GM23338 (cell line): ENCODE results near the gene WWOX. TPM values are rescaled to one million over a fixed set of nuclear protein-coding genes. Genes with fewer than 3 reads are reported as not detected.

Source experiments
- ATAC-seq: fragments of 200-7000 bp; cut with Tn5 transposase; 3 replicates; pipeline ENCODE4 v1.9.1; 2020
- DNase-seq: peaks from one replicate; pipeline ENCODE4 v3.0.0-alpha.2; 2015; ENCODE audit warnings: low spot score
- H2AFZ ChIP-seq: fragments of 200-600 bp; sonication (generic); 2 replicates; pipeline ENCODE4 v1.8.0; 2016; ENCODE audit warnings: antibody characterized with exemption, mild to moderate bottlenecking, moderate library complexity
- H3F3A ChIP-seq: fragments of 200-600 bp; sonication (generic); replicated peaks from 2 replicates; pipeline ENCODE4 v1.8.0; 2017; ENCODE audit warnings: antibody characterized with exemption, mixed run types, low read depth
- H3K27ac ChIP-seq: fragments of 200-600 bp; sonication (generic); 2 replicates; pipeline ENCODE4 v1.6.1; 2016; ENCODE audit warnings: low read depth
- H3K27me3 ChIP-seq: fragments of 200-600 bp; sonication (generic); 2 replicates; pipeline ENCODE4 v1.8.0; 2016; ENCODE audit warnings: mild to moderate bottlenecking, mixed run types, moderate library complexity; ENCODE audit not compliant: insufficient read depth
- H3K36me3 ChIP-seq: fragments of 200-600 bp; sonication (generic); 2 replicates; pipeline ENCODE4 v1.8.0; 2016; ENCODE audit warnings: mild to moderate bottlenecking; ENCODE audit not compliant: insufficient read depth
- H3K4me1 ChIP-seq: fragments of 200-600 bp; sonication (generic); 2 replicates; pipeline ENCODE4 v1.8.0; 2016; ENCODE audit warnings: mild to moderate bottlenecking, moderate library complexity; ENCODE audit not compliant: insufficient read depth
- H3K4me2 ChIP-seq: fragments of 200-600 bp; sonication (generic); 2 replicates; pipeline ENCODE4 v1.7.1; 2017; ENCODE audit warnings: mixed run types
- H3K4me3 ChIP-seq: fragments of 200-600 bp; sonication (generic); 2 replicates; pipeline ENCODE4 v1.6.1; 2016; ENCODE audit warnings: mixed run types
- H3K79me2 ChIP-seq: fragments of 200-600 bp; sonication (generic); replicated peaks from 2 replicates; pipeline ENCODE4 v1.8.0; 2017; ENCODE audit warnings: mild to moderate bottlenecking; ENCODE audit not compliant: insufficient read depth
- H3K9me2 ChIP-seq: fragments of 200-600 bp; sonication (generic); 2 replicates; pipeline ENCODE4 v1.8.0; 2017; ENCODE audit not compliant: insufficient read depth
- H4K20me1 ChIP-seq: fragments of 200-600 bp; sonication (generic); replicated peaks from 2 replicates; pipeline ENCODE4 v1.8.0; 2017; ENCODE audit warnings: mild to moderate bottlenecking; ENCODE audit not compliant: insufficient read depth
- H3K27ac Mint-ChIP-seq: 2 replicates; pipeline ENCODE4 v1.8.0; 2020; ENCODE audit warnings: inconsistent platforms, mild to moderate bottlenecking, moderate library complexity, mixed read lengths
- H3K27me3 Mint-ChIP-seq: 3 replicates; pipeline ENCODE4 v1.8.0; 2022; ENCODE audit warnings: low read depth, mild to moderate bottlenecking, moderate library complexity, mixed read lengths, inconsistent platforms; ENCODE audit not compliant: insufficient read depth, poor library complexity
- H3K36me3 Mint-ChIP-seq: 3 replicates; pipeline ENCODE4 v1.8.0; 2021; ENCODE audit warnings: low read depth, mild to moderate bottlenecking, inconsistent platforms, moderate library complexity, mixed read lengths
- H3K4me1 Mint-ChIP-seq: 3 replicates; pipeline ENCODE4 v1.8.0; 2020; ENCODE audit warnings: mild to moderate bottlenecking, inconsistent platforms, mixed read lengths
- H3K4me3 Mint-ChIP-seq: 3 replicates; pipeline ENCODE4 v1.8.0; 2021; ENCODE audit warnings: moderate library complexity, mild to moderate bottlenecking, inconsistent platforms, mixed read lengths
- H3K9me3 Mint-ChIP-seq: 3 replicates; pipeline ENCODE4 v1.8.0; 2020; ENCODE audit warnings: moderate library complexity, mild to moderate bottlenecking, inconsistent platforms, mixed read lengths
- CREB1 ChIP-seq: fragments of 250-450 bp; sonication (Bioruptor Pico); IDR thresholded peaks from 2 replicates; pipeline ENCODE4 v1.5.0; 2020; ENCODE audit warnings: low read depth, mild to moderate bottlenecking, moderate library complexity
- EZH2 ChIP-seq: fragments of 200-600 bp; sonication (generic); IDR thresholded peaks from one replicate; pipeline ENCODE4 v1.8.0; 2017; ENCODE audit warnings: antibody characterized with exemption, mild to moderate bottlenecking, low read depth; ENCODE audit not compliant: unreplicated experiment
- EZH2phosphoT487 ChIP-seq: fragments of 200-600 bp; sonication (generic); IDR thresholded peaks from one replicate; pipeline ENCODE4 v1.8.1; 2018; ENCODE audit warnings: antibody characterized with exemption; ENCODE audit not compliant: unreplicated experiment
- JUNB ChIP-seq: IDR thresholded peaks from one replicate; pipeline ENCODE4 v1.6.1; 2016; ENCODE audit warnings: antibody characterized with exemption; ENCODE audit not compliant: unreplicated experiment
- STAT1 ChIP-seq: IDR thresholded peaks from one replicate; pipeline ENCODE4 v1.6.1; 2016; ENCODE audit warnings: antibody characterized with exemption; ENCODE audit not compliant: unreplicated experiment
- ZNF114 ChIP-seq: fragments of 250-450 bp; sonication (Bioruptor Pico); IDR thresholded peaks from 2 replicates; pipeline ENCODE4 v1.5.0; 2020; ENCODE audit warnings: mild to moderate bottlenecking, moderate library complexity
- ZNF331 ChIP-seq: fragments of 250-450 bp; sonication (Bioruptor Pico); IDR thresholded peaks from 2 replicates; pipeline ENCODE4 v1.5.0; 2020; ENCODE audit warnings: low read depth, mild to moderate bottlenecking, moderate library complexity
- polyA plus RNA-seq: library from polyadenylated mRNA; unstranded; fragments of >200 nt; fragmentation: Nextera tagmentation; extraction: Ambion mirVana; gene quantifications from 2 replicates; pipeline ENCODE4 v1.2.1, GENCODE V29; 2016
- total RNA-seq: library from RNA; depleted of rRNA; stranded (reverse); fragments of >200 nt; shearing (Covaris generic); gene quantifications from 2 replicates; pipeline ENCODE4 v1.2.3, GENCODE V29; 2014
- TF ChIP-seq, protein P1 (sequence below): IDR thresholded peaks from one replicate; pipeline ENCODE4 v1.6.1; 2018; ENCODE audit warnings: antibody characterized with exemption; ENCODE audit not compliant: unreplicated experiment
- TF ChIP-seq, protein P2 (sequence below): fragments of 250-450 bp; sonication (Bioruptor Pico); IDR thresholded peaks from 2 replicates; pipeline ENCODE4 v1.5.0; 2020; ENCODE audit warnings: mild to moderate bottlenecking, moderate library complexity
- TF ChIP-seq, protein P3 (sequence below), 2 experiments: fragments of 200-600 bp in 1 of 2; sonication (generic) in 1 of 2; conservative IDR thresholded peaks; 2 replicates each; pipeline versions ENCODE4 v1.5.1 to v1.6.1; 2016 to 2017; ENCODE audit warnings: antibody characterized with exemption in 2 of 2, low read depth in 2 of 2, mild to moderate bottlenecking in 2 of 2, moderate library complexity in 1 of 2

Gene WWOX
- total and polyA plus RNA-seq, 2 experiments from 2014 or later: 10.0 to 19.3 TPM

DNA sequence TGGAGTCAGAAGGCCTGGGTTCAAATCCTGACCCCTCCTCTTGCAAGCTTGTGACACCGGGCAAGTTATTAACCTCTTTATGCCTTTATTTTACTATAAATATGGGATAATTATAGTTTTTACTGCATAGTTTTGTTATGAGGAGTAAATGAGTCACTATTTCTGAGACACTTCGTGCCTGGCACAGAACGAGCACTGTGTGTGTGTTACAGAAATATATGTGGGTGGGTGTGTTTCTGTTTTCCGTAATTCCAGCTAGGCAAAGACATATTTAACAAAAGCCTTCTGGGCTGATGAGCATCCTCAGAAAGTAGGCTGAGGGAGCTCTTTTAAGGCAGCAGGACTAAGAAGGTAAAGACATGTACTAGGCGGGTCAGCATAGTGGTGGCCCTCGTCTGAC is 1083.2 kb downstream of the WWOX start (continued):
- TF ChIP-seq, protein P1, sequence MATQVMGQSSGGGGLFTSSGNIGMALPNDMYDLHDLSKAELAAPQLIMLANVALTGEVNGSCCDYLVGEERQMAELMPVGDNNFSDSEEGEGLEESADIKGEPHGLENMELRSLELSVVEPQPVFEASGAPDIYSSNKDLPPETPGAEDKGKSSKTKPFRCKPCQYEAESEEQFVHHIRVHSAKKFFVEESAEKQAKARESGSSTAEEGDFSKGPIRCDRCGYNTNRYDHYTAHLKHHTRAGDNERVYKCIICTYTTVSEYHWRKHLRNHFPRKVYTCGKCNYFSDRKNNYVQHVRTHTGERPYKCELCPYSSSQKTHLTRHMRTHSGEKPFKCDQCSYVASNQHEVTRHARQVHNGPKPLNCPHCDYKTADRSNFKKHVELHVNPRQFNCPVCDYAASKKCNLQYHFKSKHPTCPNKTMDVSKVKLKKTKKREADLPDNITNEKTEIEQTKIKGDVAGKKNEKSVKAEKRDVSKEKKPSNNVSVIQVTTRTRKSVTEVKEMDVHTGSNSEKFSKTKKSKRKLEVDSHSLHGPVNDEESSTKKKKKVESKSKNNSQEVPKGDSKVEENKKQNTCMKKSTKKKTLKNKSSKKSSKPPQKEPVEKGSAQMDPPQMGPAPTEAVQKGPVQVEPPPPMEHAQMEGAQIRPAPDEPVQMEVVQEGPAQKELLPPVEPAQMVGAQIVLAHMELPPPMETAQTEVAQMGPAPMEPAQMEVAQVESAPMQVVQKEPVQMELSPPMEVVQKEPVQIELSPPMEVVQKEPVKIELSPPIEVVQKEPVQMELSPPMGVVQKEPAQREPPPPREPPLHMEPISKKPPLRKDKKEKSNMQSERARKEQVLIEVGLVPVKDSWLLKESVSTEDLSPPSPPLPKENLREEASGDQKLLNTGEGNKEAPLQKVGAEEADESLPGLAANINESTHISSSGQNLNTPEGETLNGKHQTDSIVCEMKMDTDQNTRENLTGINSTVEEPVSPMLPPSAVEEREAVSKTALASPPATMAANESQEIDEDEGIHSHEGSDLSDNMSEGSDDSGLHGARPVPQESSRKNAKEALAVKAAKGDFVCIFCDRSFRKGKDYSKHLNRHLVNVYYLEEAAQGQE: no peak

DNA sequence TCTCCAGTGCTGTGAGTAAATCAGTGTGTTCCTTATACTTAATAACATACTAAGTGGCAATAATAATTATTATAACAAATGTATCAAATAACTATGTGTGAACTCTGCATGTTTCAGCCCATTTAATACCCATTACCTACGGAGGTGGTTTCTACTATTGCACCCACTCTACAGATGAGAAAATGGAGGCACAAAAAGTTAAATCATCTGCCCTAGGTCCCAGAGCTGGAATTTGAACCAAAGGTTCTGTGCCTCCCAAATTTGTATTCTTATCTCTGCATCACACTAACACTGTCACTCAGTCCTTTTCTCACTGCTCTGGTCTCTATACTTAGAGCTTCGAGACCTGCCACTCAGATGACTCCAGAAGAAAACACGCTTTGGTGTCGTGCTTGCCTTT is 1084.1 kb downstream of the WWOX start:
- no peak overlapping the region for H3K4me3 ChIP-seq
- Mint-ChIP-seq H3K9me3 (peaks cover 6% of the 10 kb centered on the region; the same call in 2 of the 3 replicates), H3K36me3 (no peaks in the 10 kb centered on the region; the same call in 2 of the 3 replicates), H3K27me3 (peaks cover 4% of the 10 kb centered on the region), H3K4me1 (peaks cover 13% of the 10 kb centered on the region), H3K4me3 (no peak overlapping the region), H3K27ac (no peak overlapping the region)
- peaks cover 14% of the 10 kb centered on the region for H3K4me1 ChIP-seq
- H3K9me2 ChIP-seq: no peaks in the 10 kb centered on the region
- no peaks in the 10 kb centered on the region for H3K27me3 ChIP-seq
- ATAC-seq (no peak), DNase-seq (no peak)
- no peaks in the 10 kb centered on the region for H3K79me2 ChIP-seq
- no peaks in the 10 kb centered on the region for H4K20me1 ChIP-seq
- H3K4me2 ChIP-seq: no peak overlapping the region
- H3K36me3 ChIP-seq: no peaks in the 10 kb centered on the region
- no peak overlapping the region for H2AFZ ChIP-seq
- H3K27ac ChIP-seq: no peak overlapping the region
- H3F3A ChIP-seq: no peaks in the 10 kb centered on the region; the same call in 1 of the 2 replicates
- TF ChIP-seq, protein P1: no peak
- TF ChIP-seq JUNB (no peak), EZH2 (no peak), EZH2phosphoT487 (no peak), CREB1 (no peak), STAT1 (no peak), ZNF331 (CRISPR knock-in tag) (no peak), ZNF114 (CRISPR knock-in tag) (no peak)
- TF ChIP-seq, protein P2, sequence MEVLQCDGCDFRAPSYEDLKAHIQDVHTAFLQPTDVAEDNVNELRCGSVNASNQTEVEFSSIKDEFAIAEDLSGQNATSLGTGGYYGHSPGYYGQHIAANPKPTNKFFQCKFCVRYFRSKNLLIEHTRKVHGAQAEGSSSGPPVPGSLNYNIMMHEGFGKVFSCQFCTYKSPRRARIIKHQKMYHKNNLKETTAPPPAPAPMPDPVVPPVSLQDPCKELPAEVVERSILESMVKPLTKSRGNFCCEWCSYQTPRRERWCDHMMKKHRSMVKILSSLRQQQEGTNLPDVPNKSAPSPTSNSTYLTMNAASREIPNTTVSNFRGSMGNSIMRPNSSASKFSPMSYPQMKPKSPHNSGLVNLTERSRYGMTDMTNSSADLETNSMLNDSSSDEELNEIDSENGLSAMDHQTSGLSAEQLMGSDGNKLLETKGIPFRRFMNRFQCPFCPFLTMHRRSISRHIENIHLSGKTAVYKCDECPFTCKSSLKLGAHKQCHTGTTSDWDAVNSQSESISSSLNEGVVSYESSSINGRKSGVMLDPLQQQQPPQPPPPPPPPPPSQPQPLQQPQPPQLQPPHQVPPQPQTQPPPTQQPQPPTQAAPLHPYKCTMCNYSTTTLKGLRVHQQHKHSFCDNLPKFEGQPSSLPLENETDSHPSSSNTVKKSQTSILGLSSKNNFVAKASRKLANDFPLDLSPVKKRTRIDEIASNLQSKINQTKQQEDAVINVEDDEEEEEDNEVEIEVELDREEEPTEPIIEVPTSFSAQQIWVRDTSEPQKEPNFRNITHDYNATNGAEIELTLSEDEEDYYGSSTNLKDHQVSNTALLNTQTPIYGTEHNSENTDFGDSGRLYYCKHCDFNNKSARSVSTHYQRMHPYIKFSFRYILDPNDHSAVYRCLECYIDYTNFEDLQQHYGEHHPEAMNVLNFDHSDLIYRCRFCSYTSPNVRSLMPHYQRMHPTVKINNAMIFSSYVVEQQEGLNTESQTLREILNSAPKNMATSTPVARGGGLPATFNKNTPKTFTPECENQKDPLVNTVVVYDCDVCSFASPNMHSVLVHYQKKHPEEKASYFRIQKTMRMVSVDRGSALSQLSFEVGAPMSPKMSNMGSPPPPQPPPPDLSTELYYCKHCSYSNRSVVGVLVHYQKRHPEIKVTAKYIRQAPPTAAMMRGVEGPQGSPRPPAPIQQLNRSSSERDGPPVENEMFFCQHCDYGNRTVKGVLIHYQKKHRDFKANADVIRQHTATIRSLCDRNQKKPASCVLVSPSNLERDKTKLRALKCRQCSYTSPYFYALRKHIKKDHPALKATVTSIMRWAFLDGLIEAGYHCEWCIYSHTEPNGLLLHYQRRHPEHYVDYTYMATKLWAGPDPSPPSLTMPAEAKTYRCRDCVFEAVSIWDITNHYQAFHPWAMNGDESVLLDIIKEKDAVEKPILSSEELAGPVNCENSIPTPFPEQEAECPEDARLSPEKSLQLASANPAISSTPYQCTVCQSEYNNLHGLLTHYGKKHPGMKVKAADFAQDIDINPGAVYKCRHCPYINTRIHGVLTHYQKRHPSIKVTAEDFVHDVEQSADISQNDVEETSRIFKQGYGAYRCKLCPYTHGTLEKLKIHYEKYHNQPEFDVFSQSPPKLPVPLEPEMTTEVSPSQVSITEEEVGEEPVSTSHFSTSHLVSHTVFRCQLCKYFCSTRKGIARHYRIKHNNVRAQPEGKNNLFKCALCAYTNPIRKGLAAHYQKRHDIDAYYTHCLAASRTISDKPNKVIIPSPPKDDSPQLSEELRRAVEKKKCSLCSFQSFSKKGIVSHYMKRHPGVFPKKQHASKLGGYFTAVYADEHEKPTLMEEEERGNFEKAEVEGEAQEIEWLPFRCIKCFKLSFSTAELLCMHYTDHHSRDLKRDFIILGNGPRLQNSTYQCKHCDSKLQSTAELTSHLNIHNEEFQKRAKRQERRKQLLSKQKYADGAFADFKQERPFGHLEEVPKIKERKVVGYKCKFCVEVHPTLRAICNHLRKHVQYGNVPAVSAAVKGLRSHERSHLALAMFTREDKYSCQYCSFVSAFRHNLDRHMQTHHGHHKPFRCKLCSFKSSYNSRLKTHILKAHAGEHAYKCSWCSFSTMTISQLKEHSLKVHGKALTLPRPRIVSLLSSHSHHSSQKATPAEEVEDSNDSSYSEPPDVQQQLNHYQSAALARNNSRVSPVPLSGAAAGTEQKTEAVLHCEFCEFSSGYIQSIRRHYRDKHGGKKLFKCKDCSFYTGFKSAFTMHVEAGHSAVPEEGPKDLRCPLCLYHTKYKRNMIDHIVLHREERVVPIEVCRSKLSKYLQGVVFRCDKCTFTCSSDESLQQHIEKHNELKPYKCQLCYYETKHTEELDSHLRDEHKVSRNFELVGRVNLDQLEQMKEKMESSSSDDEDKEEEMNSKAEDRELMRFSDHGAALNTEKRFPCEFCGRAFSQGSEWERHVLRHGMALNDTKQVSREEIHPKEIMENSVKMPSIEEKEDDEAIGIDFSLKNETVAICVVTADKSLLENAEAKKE (CRISPR knock-in tag): no peak
- TF ChIP-seq, protein P3, sequence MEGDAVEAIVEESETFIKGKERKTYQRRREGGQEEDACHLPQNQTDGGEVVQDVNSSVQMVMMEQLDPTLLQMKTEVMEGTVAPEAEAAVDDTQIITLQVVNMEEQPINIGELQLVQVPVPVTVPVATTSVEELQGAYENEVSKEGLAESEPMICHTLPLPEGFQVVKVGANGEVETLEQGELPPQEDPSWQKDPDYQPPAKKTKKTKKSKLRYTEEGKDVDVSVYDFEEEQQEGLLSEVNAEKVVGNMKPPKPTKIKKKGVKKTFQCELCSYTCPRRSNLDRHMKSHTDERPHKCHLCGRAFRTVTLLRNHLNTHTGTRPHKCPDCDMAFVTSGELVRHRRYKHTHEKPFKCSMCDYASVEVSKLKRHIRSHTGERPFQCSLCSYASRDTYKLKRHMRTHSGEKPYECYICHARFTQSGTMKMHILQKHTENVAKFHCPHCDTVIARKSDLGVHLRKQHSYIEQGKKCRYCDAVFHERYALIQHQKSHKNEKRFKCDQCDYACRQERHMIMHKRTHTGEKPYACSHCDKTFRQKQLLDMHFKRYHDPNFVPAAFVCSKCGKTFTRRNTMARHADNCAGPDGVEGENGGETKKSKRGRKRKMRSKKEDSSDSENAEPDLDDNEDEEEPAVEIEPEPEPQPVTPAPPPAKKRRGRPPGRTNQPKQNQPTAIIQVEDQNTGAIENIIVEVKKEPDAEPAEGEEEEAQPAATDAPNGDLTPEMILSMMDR (conservative IDR thresholded peaks at IDR 0.05; ENCODE audit: low read depth in 2 of 2): no peak
